Prostate gland (tissue), 1 donor: Measurements from ENCODE around the gene SCAPER.

Experiments used
- POLR2A ChIP-seq: fragments of 450-650 bp; IDR thresholded peaks from one replicate; pipeline ENCODE4 v1.6.1; 2016; ENCODE audit warnings: antibody characterized with exemption, mild to moderate bottlenecking
- POLR2AphosphoS5 ChIP-seq: sonication (generic); formaldehyde crosslinking; IDR thresholded peaks from one replicate; pipeline ENCODE4 v1.6.1; 2017; ENCODE audit warnings: antibody characterized with exemption

DNA sequence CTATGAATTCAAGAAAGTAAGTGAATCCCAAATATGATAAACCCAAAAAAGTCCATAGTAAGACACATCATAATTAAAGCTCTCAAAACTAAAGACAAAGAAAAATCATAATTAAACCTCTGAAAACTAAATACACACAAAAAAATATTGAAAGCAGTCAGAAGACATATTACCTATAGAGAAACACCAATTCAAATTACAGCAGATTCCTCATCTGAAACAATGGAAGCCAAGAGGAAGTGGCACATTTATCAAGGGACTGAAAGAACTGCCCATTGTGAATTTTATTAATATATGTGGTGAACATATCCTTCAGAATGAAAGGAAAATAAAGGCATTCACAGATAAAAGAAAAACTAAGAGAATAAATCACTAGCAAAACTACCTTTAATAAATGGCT, 128.2 kb downstream of the SCAPER start:
- TF ChIP-seq POLR2A, result no peak
- TF ChIP-seq POLR2AphosphoS5, result no peak
